Measurements from ENCODE around the gene KANSL1. TPM values are rescaled to one million over a fixed set of nuclear protein-coding genes. Genes with fewer than 3 reads are reported as not detected.

KANSL1 gene
- total and polyA plus RNA-seq, 2 of the 4 experiments (the other 2 are of a cell fraction): 19.1 to 49.6 TPM

- no peak overlapping the region for H3K4me3 ChIP-seq (ENCODE audit: insufficient read depth, low read depth, low read length)
- intact Hi-C loops (cut with micrococcal nuclease) (loop anchor here (10.0 kb wide), 1 partner anchor 281 kb away; no protein-coding TSS in a partner anchor), in situ Hi-C loops (cut with MboI; ENCODE audit: low sequenced_read_pairs) (no loop called here), dilution Hi-C loops (cut with HindIII; ENCODE audit: low sequenced_read_pairs, unreplicated experiment) (no loop called here)
- H3K9me1 ChIP-seq (ENCODE audit: insufficient read depth, low read length): no peaks in the 10 kb centered on the region
- no TSS peak for BruUV-seq (replicated peaks)
- POLR2A ChIA-PET (ENCODE audit: unreplicated experiment): no interaction called here
- no peak overlapping the region for H3K14ac ChIP-seq (replicated peaks; ENCODE audit: low read depth, low read length)
- H2AK9ac ChIP-seq (replicated peaks; ENCODE audit: low read depth, low read length, poor library complexity): peak overlapping the region; percentile 68
- DNase-seq (peak; percentile 5), ATAC-seq (ENCODE audit: low read depth) (peak; percentile 21; the same call in 1 of the 2 replicates)
- no peak overlapping the region for H2AFZ ChIP-seq (replicated peaks; ENCODE audit: low read length, poor library complexity)
- CTCF ChIA-PET: interaction anchor here (2.1 kb wide), 1 partner anchor 189 kb away, joined by 7 read pairs; the partner anchor contains the start of gene KANSL1
- TF ChIP-seq CEBPB (IDR thresholded peaks at IDR 0.05; ENCODE audit: low read depth, low read length) (no peak), NFE2L2 (IDR thresholded peaks at IDR 0.05; ENCODE audit: low read depth, low read length) (no peak)
- H3K4me1 ChIP-seq (ENCODE audit: control insufficient read depth, insufficient read depth, low read length): peaks cover 6% of the 10 kb centered on the region
- no peaks in the 10 kb centered on the region for H3K9me3 ChIP-seq (ENCODE audit: control insufficient read depth, insufficient read depth, low read length)
- H3K27ac ChIP-seq (ENCODE audit: insufficient read depth, low read length): no peak overlapping the region
- H2BK120ac ChIP-seq (ENCODE audit: low read depth, low read length): no peak overlapping the region
- 20% methylated on average over 1 of the region's 6 CpGs; no CpG with 5 or more reads in 1 of the 2 experiments for WGBS, 2 experiments (ENCODE audit: extremely low coverage in 2 of 2, insufficient read length in 1 of 2)
- no peak overlapping the region; the same call in 1 of the 2 replicates for H3K23ac ChIP-seq (ENCODE audit: low read depth, low read length)
- H4K91ac ChIP-seq (ENCODE audit: insufficient read depth, low read depth, low read length): no peak overlapping the region
- no peak overlapping the region for H4K8ac ChIP-seq (ENCODE audit: low read depth in 2 of 2, low read length in 2 of 2)
- H4K20me1 ChIP-seq (ENCODE audit: insufficient read depth, low read length): no peaks in the 10 kb centered on the region
- no peak overlapping the region for H2BK20ac ChIP-seq (ENCODE audit: low read depth, low read length)
- no peak overlapping the region for H2AK5ac ChIP-seq (ENCODE audit: low read depth, low read length)
- H4K5ac ChIP-seq (ENCODE audit: low read depth, low read length): no peak overlapping the region
- H3K4ac ChIP-seq (ENCODE audit: low read depth, low read length): no peak overlapping the region
- H3K18ac ChIP-seq (ENCODE audit: low read depth, low read length): no peak overlapping the region
- H3K56ac ChIP-seq (ENCODE audit: extremely low read depth, insufficient read depth, low read length): no peak overlapping the region
- H3K79me1 ChIP-seq (ENCODE audit: low read depth in 1 of 2, low read length in 2 of 2): no peaks in the 10 kb centered on the region
- H3K36me3 ChIP-seq (ENCODE audit: control insufficient read depth, insufficient read depth, low read length): no peaks in the 10 kb centered on the region
- no peak overlapping the region; the same call in 1 of the 2 replicates for H3K4me2 ChIP-seq (ENCODE audit: low read depth, low read length)
- no peak overlapping the region for H2BK5ac ChIP-seq (ENCODE audit: low read depth, low read length, poor library complexity, severe bottlenecking)
- H3K27me3 ChIP-seq (ENCODE audit: control insufficient read depth, insufficient read depth, low read length): peaks cover 8% of the 10 kb centered on the region
- H3K9ac ChIP-seq (ENCODE audit: low read depth, low read length): no peak overlapping the region
- no peak overlapping the region for H2BK15ac ChIP-seq (ENCODE audit: low read depth, low read length)
Observed at GRCh38 chr17:46003907-46004748, 189.1 kb downstream of the KANSL1 start.

Data from IMR-90 (cell line).